IMR-90 (cell line): Measurements from ENCODE around the gene CEBPG. TPM values are rescaled to one million over a fixed set of nuclear protein-coding genes. Genes with fewer than 3 reads are reported as not detected.

Experiments used
- ATAC-seq: fragments of 200-7000 bp; cut with Tn5 transposase; 2 replicates; pipeline ENCODE4 v1.9.1; 2020; ENCODE audit warnings: low read depth, mild to moderate bottlenecking, moderate library complexity
- BruUV-seq: library from RNA; stranded (reverse); fragments of 400-500 nt; replicated peaks from 2 replicates; lab custom pipeline; 2021; lab: Mats Ljungman, UMichigan
- CTCF ChIA-PET: fragments of 300-600 bp; formaldehyde crosslinking; extraction: SDS; loops from one replicate; lab custom pipeline; 2021; ENCODE audit warnings: antibody characterized with exemption; lab: Yijun Ruan, JAX
- POLR2A ChIA-PET: fragments of 300-600 bp; sonication (Branson Sonifier 250); formaldehyde crosslinking; loops from one replicate; lab custom pipeline; 2022; ENCODE audit warnings: antibody characterized with exemption; ENCODE audit not compliant: unreplicated experiment; lab: Charles Lee
- DNase-seq: peaks from one replicate; pipeline ENCODE4 v3.0.0; 2013
- H2AFZ ChIP-seq: replicated peaks from 2 replicates; pipeline ENCODE3; 2013; ENCODE audit warnings: low read length, mild to moderate bottlenecking; ENCODE audit not compliant: poor library complexity
- H2AK5ac ChIP-seq: 2 replicates; pipeline ENCODE4 v1.6.1; 2013; ENCODE audit warnings: low read depth, low read length, inconsistent platforms
- H2AK9ac ChIP-seq: replicated peaks from 2 replicates; pipeline ENCODE3; 2013; ENCODE audit warnings: mild to moderate bottlenecking, low read depth, low read length, moderate library complexity; ENCODE audit not compliant: poor library complexity
- H2BK120ac ChIP-seq: 2 replicates; pipeline ENCODE4 v1.6.1; 2013; ENCODE audit warnings: low read depth, low read length, inconsistent platforms
- H2BK15ac ChIP-seq: 3 replicates; pipeline ENCODE4 v1.6.1; 2013; ENCODE audit warnings: low read depth, low read length, inconsistent platforms
- H2BK20ac ChIP-seq: 2 replicates; pipeline ENCODE4 v1.6.1; 2013; ENCODE audit warnings: low read depth, mild to moderate bottlenecking, inconsistent platforms, low read length, moderate library complexity
- H2BK5ac ChIP-seq: 2 replicates; pipeline ENCODE4 v1.6.1; 2013; ENCODE audit warnings: mild to moderate bottlenecking, low read depth, low read length, inconsistent platforms; ENCODE audit not compliant: poor library complexity, severe bottlenecking
- H3K14ac ChIP-seq: replicated peaks from 2 replicates; pipeline ENCODE4 v1.6.1; 2013; ENCODE audit warnings: low read depth, low read length, inconsistent platforms
- H3K18ac ChIP-seq: 2 replicates; pipeline ENCODE4 v1.6.1; 2013; ENCODE audit warnings: low read depth, low read length, control low read depth
- H3K23ac ChIP-seq: 2 replicates; pipeline ENCODE4 v1.6.1; 2013; ENCODE audit warnings: low read depth, low read length, inconsistent platforms
- H3K27ac ChIP-seq: 2 replicates; pipeline ENCODE4 v1.5.1; 2013; ENCODE audit warnings: mild to moderate bottlenecking, control low read depth, low read length; ENCODE audit not compliant: insufficient read depth
- H3K27me3 ChIP-seq: 2 replicates; pipeline ENCODE4 v1.6.1; 2013; ENCODE audit warnings: low read length; ENCODE audit not compliant: control insufficient read depth, insufficient read depth
- H3K36me3 ChIP-seq: 2 replicates; pipeline ENCODE4 v1.6.1; 2013; ENCODE audit warnings: low read length, mixed read lengths; ENCODE audit not compliant: control insufficient read depth, insufficient read depth
- H3K4ac ChIP-seq: 2 replicates; pipeline ENCODE4 v1.6.1; 2013; ENCODE audit warnings: low read depth, low read length, inconsistent platforms
- H3K4me1 ChIP-seq: 2 replicates; pipeline ENCODE4 v1.6.1; 2013; ENCODE audit warnings: low read length, mixed read lengths; ENCODE audit not compliant: control insufficient read depth, insufficient read depth
- H3K4me2 ChIP-seq: 2 replicates; pipeline ENCODE4 v1.6.1; 2013; ENCODE audit warnings: low read depth, mild to moderate bottlenecking, control low read depth, low read length, moderate library complexity
- H3K4me3 ChIP-seq: 2 replicates; pipeline ENCODE4 v1.5.1; 2013; ENCODE audit warnings: low read depth, mild to moderate bottlenecking, control low read depth, low read length, moderate library complexity; ENCODE audit not compliant: insufficient read depth
- H3K56ac ChIP-seq: 2 replicates; pipeline ENCODE4 v1.6.1; 2013; ENCODE audit warnings: low read length, inconsistent platforms; ENCODE audit not compliant: insufficient read depth; ENCODE audit errors: extremely low read depth
- H3K79me1 ChIP-seq, 2 experiments: 2 replicates each; pipeline ENCODE4 v1.6.1; 2013; ENCODE audit warnings: low read length in 2 of 2, inconsistent platforms in 1 of 2, low read depth in 1 of 2
- H3K9ac ChIP-seq: 2 replicates; pipeline ENCODE4 v1.6.1; 2013; ENCODE audit warnings: low read depth, low read length, control low read depth
- H3K9me1 ChIP-seq: 2 replicates; pipeline ENCODE4 v1.6.1; 2013; ENCODE audit warnings: low read length, inconsistent platforms; ENCODE audit not compliant: insufficient read depth
- H3K9me3 ChIP-seq: 2 replicates; pipeline ENCODE4 v1.6.1; 2013; ENCODE audit warnings: low read length; ENCODE audit not compliant: control insufficient read depth, insufficient read depth
- H4K20me1 ChIP-seq: 2 replicates; pipeline ENCODE4 v1.6.1; 2013; ENCODE audit warnings: low read length, inconsistent platforms; ENCODE audit not compliant: insufficient read depth
- H4K5ac ChIP-seq: 2 replicates; pipeline ENCODE4 v1.6.1; 2013; ENCODE audit warnings: mild to moderate bottlenecking, low read depth, low read length, control low read depth
- H4K8ac ChIP-seq, 2 experiments: 2 replicates each; pipeline ENCODE4 v1.6.1; 2013; ENCODE audit warnings: low read depth in 2 of 2, low read length in 2 of 2, control low read depth in 1 of 2, inconsistent platforms in 1 of 2
- H4K91ac ChIP-seq: 2 replicates; pipeline ENCODE4 v1.6.1; 2013; ENCODE audit warnings: low read depth, low read length, inconsistent platforms; ENCODE audit not compliant: insufficient read depth
- BHLHE40 ChIP-seq: fragments of 150-350 bp; IDR thresholded peaks from 2 replicates; pipeline ENCODE4 v1.6.1; 2016; ENCODE audit warnings: mild to moderate bottlenecking, low read depth, low read length
- CEBPB ChIP-seq: IDR thresholded peaks from 2 replicates; pipeline ENCODE4 v1.6.1; 2012; ENCODE audit warnings: low read depth, low read length, improper control_type of control experiment
- CHD1 ChIP-seq: IDR thresholded peaks from 2 replicates; pipeline ENCODE4 v1.6.1; 2012; ENCODE audit warnings: low read depth, low read length, improper control_type of control experiment
- FOS ChIP-seq: fragments of 150-350 bp; IDR thresholded peaks from 2 replicates; pipeline ENCODE4 v1.6.1; 2016; ENCODE audit warnings: low read depth, low read length
- MAFK ChIP-seq: IDR thresholded peaks from 2 replicates; pipeline ENCODE4 v1.6.1; 2012; ENCODE audit warnings: low read depth, low read length, improper control_type of control experiment
- MAZ ChIP-seq: IDR thresholded peaks from 2 replicates; pipeline ENCODE4 v1.6.1; 2012; ENCODE audit warnings: low read depth, mild to moderate bottlenecking, low read length, improper control_type of control experiment, moderate library complexity, borderline replicate concordance
- MXI1 ChIP-seq: IDR thresholded peaks from 2 replicates; pipeline ENCODE4 v1.6.1; 2012; ENCODE audit warnings: low read depth, mild to moderate bottlenecking, low read length, moderate library complexity, borderline replicate concordance
- NFE2L2 ChIP-seq: fragments of 150-350 bp; IDR thresholded peaks from 2 replicates; pipeline ENCODE4 v1.6.1; 2016; ENCODE audit warnings: low read depth, mild to moderate bottlenecking, low read length
- RAD21 ChIP-seq: IDR thresholded peaks from 2 replicates; pipeline ENCODE4 v1.6.1; 2012; ENCODE audit warnings: low read length, improper control_type of control experiment
- RCOR1 ChIP-seq: IDR thresholded peaks from 2 replicates; pipeline ENCODE4 v1.6.1; 2012; ENCODE audit warnings: mild to moderate bottlenecking, low read length, improper control_type of control experiment; ENCODE audit not compliant: insufficient replicate concordance
- RFX5 ChIP-seq: IDR thresholded peaks from 2 replicates; pipeline ENCODE4 v1.8.0; 2012; ENCODE audit warnings: low read depth, mild to moderate bottlenecking, low read length, moderate library complexity
- SMC3 ChIP-seq: fragments of 150-350 bp; IDR thresholded peaks from 2 replicates; pipeline ENCODE4 v1.6.1; 2016; ENCODE audit warnings: low read depth, mild to moderate bottlenecking, antibody characterized with exemption, low read length, moderate library complexity
- WGBS, 2 experiments: methylation state at CpG; one replicate each; pipeline versions ENCODE4 v1.1.5 to v1.1.7; 2013; ENCODE audit warnings: missing lambda C conversion rate in 2 of 2; ENCODE audit not compliant: insufficient read length in 1 of 2; ENCODE audit errors: extremely low coverage in 2 of 2; 5-methylcytosine and 5-hydroxymethylcytosine counted together
- dilution Hi-C: fragments of 300-500 bp; cut with HindIII; formaldehyde crosslinking; loops from one replicate; pipeline ENCODE4 v1.14.3; 2018; ENCODE audit warnings: low sequenced_read_pairs; ENCODE audit not compliant: unreplicated experiment
- in situ Hi-C: fragments of 300-500 bp; cut with MboI; formaldehyde crosslinking; loops from 3 replicates; pipeline ENCODE4 v1.14.3; 2019; ENCODE audit warnings: low sequenced_read_pairs, inconsistent platforms, mixed read lengths
- intact Hi-C: fragments of 100-400 bp; cut with micrococcal nuclease; formaldehyde crosslinking; loops from 2 replicates; pipeline ENCODE4 v1.10.0; 2022
- polyA plus RNA-seq, 3 experiments: library from polyadenylated mRNA; depleted of rRNA; stranded (reverse); fragments of >200 nt; gene quantifications; 2 replicates each; pipeline ENCODE4 v1.2.3, GENCODE V29; 2012; ENCODE audit warnings: low replicate concordance in 1 of 3
- total RNA-seq: library from RNA; depleted of rRNA; stranded (reverse); fragments of >200 nt; gene quantifications from 2 replicates; pipeline ENCODE4 v1.2.3, GENCODE V29; 2012
- TF ChIP-seq, protein P1 (sequence below): fragments of 150-350 bp; IDR thresholded peaks from 2 replicates; pipeline ENCODE4 v1.6.1; 2016; ENCODE audit warnings: low read depth, mild to moderate bottlenecking, low read length, moderate library complexity, borderline replicate concordance
- TF ChIP-seq, protein P2 (sequence below): fragments of 150-350 bp; IDR thresholded peaks from 2 replicates; pipeline ENCODE4 v1.6.1; 2017; ENCODE audit warnings: mild to moderate bottlenecking, antibody characterized with exemption, low read length, low read depth
- TF ChIP-seq, protein P3 (sequence below): conservative IDR thresholded peaks from 2 replicates; pipeline ENCODE4 v1.5.1; 2012; ENCODE audit warnings: mild to moderate bottlenecking, low read depth, low read length, improper control_type of control experiment

The CEBPG gene
- total and polyA plus RNA-seq, 2 of the 4 experiments (the other 2 are of a cell fraction): 9.2 to 14.3 TPM

DNA sequence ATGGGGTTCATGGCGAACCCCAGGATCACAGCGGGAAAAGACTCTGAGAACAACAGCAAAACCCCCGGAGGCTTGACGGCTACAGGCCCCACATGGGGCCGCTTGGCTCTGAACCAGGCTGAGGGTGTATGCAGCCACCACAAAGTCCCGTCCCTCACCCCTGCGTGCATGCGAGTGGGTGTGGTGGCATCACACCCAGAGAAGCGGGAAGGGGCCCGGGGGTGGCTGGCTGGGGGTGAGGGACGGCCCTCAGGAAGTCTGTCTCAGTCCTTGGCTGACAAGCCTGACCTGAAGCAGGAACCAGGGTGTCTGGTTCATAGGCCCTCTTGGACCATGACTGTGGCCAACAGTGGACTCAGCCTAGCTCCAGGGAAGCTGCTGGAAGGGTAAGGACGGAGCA is 34.2 kb downstream of the CEBPG start:
- Histone ChIP-seq H3K9me3 (no peaks in the 10 kb centered on the region), H3K79me1 (no peaks in the 10 kb centered on the region), H2AK9ac (no peak overlapping the region), H2AK5ac (no peak overlapping the region), H3K23ac (no peak overlapping the region), H2BK5ac (no peak overlapping the region), H2BK120ac (no peak overlapping the region), H4K91ac (no peak overlapping the region), H3K14ac (no peak overlapping the region), H3K4ac (no peak overlapping the region), H3K9me1 (no peaks in the 10 kb centered on the region), H3K4me2 (no peak overlapping the region), H4K20me1 (no peaks in the 10 kb centered on the region; the same call in 1 of the 2 replicates), H2BK20ac (no peak overlapping the region), H3K9ac (no peak overlapping the region), H4K8ac (no peak overlapping the region), H3K4me3 (no peak overlapping the region), H3K27ac (no peak overlapping the region), H3K18ac (no peak overlapping the region), H2AFZ (no peak overlapping the region), H2BK15ac (no peak overlapping the region), H3K36me3 (no peaks in the 10 kb centered on the region), H3K27me3 (no peaks in the 10 kb centered on the region), H3K4me1 (no peaks in the 10 kb centered on the region), H4K5ac (no peak overlapping the region), H3K56ac (no peak overlapping the region)
- ChIA-PET CTCF (interaction anchor here (1.0 kb wide), 1 partner anchor 13 kb away, joined by 6 read pairs; no protein-coding TSS in a partner anchor), POLR2A (no interaction called here)
- DNase-seq (no peak), ATAC-seq (no peak)
- TF ChIP-seq RFX5 (no peak), RAD21 (no peak), MAZ (no peak), BHLHE40 (no peak), RCOR1 (no peak), FOS (no peak), SMC3 (no peak), MAFK (no peak), NFE2L2 (no peak), CHD1 (no peak), MXI1 (no peak), CEBPB (no peak)
- TF ChIP-seq, protein P1, sequence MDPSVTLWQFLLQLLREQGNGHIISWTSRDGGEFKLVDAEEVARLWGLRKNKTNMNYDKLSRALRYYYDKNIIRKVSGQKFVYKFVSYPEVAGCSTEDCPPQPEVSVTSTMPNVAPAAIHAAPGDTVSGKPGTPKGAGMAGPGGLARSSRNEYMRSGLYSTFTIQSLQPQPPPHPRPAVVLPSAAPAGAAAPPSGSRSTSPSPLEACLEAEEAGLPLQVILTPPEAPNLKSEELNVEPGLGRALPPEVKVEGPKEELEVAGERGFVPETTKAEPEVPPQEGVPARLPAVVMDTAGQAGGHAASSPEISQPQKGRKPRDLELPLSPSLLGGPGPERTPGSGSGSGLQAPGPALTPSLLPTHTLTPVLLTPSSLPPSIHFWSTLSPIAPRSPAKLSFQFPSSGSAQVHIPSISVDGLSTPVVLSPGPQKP: no peak
- TF ChIP-seq, protein P2, sequence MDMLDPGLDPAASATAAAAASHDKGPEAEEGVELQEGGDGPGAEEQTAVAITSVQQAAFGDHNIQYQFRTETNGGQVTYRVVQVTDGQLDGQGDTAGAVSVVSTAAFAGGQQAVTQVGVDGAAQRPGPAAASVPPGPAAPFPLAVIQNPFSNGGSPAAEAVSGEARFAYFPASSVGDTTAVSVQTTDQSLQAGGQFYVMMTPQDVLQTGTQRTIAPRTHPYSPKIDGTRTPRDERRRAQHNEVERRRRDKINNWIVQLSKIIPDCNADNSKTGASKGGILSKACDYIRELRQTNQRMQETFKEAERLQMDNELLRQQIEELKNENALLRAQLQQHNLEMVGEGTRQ: no peak
- TF ChIP-seq, protein P3, sequence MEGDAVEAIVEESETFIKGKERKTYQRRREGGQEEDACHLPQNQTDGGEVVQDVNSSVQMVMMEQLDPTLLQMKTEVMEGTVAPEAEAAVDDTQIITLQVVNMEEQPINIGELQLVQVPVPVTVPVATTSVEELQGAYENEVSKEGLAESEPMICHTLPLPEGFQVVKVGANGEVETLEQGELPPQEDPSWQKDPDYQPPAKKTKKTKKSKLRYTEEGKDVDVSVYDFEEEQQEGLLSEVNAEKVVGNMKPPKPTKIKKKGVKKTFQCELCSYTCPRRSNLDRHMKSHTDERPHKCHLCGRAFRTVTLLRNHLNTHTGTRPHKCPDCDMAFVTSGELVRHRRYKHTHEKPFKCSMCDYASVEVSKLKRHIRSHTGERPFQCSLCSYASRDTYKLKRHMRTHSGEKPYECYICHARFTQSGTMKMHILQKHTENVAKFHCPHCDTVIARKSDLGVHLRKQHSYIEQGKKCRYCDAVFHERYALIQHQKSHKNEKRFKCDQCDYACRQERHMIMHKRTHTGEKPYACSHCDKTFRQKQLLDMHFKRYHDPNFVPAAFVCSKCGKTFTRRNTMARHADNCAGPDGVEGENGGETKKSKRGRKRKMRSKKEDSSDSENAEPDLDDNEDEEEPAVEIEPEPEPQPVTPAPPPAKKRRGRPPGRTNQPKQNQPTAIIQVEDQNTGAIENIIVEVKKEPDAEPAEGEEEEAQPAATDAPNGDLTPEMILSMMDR: no peak
- intact Hi-C loops: loop anchor here (1.0 kb wide), 1 partner anchor 172 kb away; no protein-coding TSS in a partner anchor
- BruUV-seq: no TSS peak
- WGBS, 2 experiments: 100% methylated on average over 1 of the region's 12 CpGs; no CpG with 5 or more reads in 1 of the 2 experiments
- in situ Hi-C loops: loop anchor here (5.0 kb wide), 1 partner anchor 170 kb away; no protein-coding TSS in a partner anchor
- dilution Hi-C loops: no loop called here
